ENCODE results near the gene MEGF9.

- TF ChIP-seq CTCF (conservative IDR thresholded peaks at IDR 0.05) (no peak), EZH2 (IDR thresholded peaks at IDR 0.05; ENCODE audit: low read depth) (no peak)
Measured at GRCh38 chr9:120659209-120659608, 55.1 kb downstream of the MEGF9 start.

Data from PC-9 (cell line).